SIG-M5 (cell line): ENCODE data around the gene NEK8.
"Not testable (repeated sequence)": the region's sequence is repeated elsewhere in the genome, so short reads cannot be mapped to it uniquely, and the experiment has no call there.

Experiments
- DNase-seq: peaks from one replicate; lab custom pipeline; 2025; lab: John Stamatoyannopoulos, UW

Gene NEK8

GRCh38 chr17:28725660-28726225 lies 2.8 kb upstream of the NEK8 start:
- no peak for DNase-seq

- DNase-seq: no peak
Observed at GRCh38 chr17:28726226-28726626, 2.4 kb upstream of the NEK8 start, which contains the start of gene TLCD1. Gene TLCD1 (minus strand): TSS chr17:28726233. CDS start chr17:28726097, 136 bp downstream.

- peak; percentile 50 for DNase-seq
Observed at GRCh38 chr17:28726627-28727491, 1.7 kb upstream of the NEK8 start.

- no peak for DNase-seq
Observed at GRCh38 chr17:28729950-28730330, 1.4 kb downstream of the NEK8 start.

- no peak for DNase-seq
Observed at GRCh38 chr17:28733346-28733745, 4.8 kb downstream of the NEK8 start.

- no peak for DNase-seq
Observed at GRCh38 chr17:28734712-28735241, 6.2 kb downstream of the NEK8 start.

- no peak for DNase-seq
Observed at GRCh38 chr17:28735242-28735722, 6.7 kb downstream of the NEK8 start.

- not testable (repeated sequence) for DNase-seq
Observed at GRCh38 chr17:28735913-28736769, 7.6 kb downstream of the NEK8 start.

GRCh38 chr17:28737316-28737715 lies 8.7 kb downstream of the NEK8 start:
- no peak for DNase-seq

- no peak for DNase-seq
Observed at GRCh38 chr17:28737770-28738679, 9.4 kb downstream of the NEK8 start.

- DNase-seq: no peak
Observed at GRCh38 chr17:28738680-28739384, 10.2 kb downstream of the NEK8 start.

GRCh38 chr17:28740406-28741357 lies 12.1 kb downstream of the NEK8 start:
- no peak for DNase-seq

GRCh38 chr17:28741358-28742349 lies 13.1 kb downstream of the NEK8 start:
- DNase-seq: peak; percentile 69

- no peak for DNase-seq
Observed at GRCh38 chr17:28743243-28744103, 14.9 kb downstream of the NEK8 start, which contains the start of gene TRAF4. Gene TRAF4 (plus strand): TSS chr17:28744011. CDS start chr17:28744113, 102 bp downstream.

- DNase-seq: no peak
Observed at GRCh38 chr17:28744104-28744971, 15.8 kb downstream of the NEK8 start.
